HG03045 (cell line): ENCODE measurements around the gene SEPTIN8.

Source experiments
- ATAC-seq: cut with Tn5 transposase; IDR thresholded peaks from one replicate; pipeline ENCODE4 v1.9.1; 2021; ENCODE audit warnings: mild to moderate bottlenecking, moderate library complexity; ENCODE audit not compliant: unreplicated experiment

SEPTIN8 gene, protein sequence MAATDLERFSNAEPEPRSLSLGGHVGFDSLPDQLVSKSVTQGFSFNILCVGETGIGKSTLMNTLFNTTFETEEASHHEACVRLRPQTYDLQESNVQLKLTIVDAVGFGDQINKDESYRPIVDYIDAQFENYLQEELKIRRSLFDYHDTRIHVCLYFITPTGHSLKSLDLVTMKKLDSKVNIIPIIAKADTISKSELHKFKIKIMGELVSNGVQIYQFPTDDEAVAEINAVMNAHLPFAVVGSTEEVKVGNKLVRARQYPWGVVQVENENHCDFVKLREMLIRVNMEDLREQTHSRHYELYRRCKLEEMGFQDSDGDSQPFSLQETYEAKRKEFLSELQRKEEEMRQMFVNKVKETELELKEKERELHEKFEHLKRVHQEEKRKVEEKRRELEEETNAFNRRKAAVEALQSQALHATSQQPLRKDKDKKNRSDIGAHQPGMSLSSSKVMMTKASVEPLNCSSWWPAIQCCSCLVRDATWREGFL

DNA sequence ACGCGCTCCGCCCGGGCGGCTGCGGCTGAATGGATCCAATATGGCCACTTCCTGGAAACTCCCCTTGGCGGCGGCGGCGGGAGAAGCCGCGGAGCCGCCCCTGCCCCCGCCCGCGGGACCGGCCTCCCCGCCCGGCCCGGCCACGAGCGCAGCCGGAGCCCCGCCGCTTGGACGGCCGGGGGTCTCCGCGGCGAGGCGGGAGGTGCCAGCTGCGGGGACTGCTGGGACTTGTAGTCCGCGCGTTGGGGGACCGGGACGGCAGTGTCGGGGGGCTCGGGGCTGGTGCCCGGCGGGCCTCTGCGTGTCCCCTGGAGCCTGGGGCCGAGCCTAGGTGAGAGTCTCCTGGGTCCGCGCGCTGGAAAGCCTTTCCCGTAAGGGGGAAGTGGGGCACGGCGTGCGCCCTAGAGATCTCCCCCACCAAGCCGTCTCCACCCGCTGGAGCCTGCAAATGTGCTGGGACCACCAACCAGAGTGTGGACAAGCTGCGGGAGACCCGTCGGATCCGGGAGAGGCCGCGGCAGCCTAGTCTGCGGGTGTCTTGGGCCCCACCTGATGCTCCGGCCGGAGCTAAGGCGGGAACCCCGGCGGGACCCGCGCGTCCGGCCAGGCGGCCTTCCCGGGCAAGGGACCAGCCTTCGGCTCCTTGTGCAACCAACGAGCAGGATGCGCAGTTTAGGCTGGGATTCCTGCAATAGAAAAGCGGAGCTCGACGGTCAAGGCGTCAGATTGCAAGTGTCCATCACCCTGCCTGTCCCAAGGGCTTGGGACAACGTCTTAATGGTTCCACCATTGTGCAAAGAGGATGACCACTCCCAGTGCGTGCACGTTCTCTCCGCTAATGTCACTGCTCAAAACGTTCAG is at the start of gene SEPTIN8:
Gene SEPTIN8, minus strand, starts transcription at position 31 of the 861 bp plus-strand sequence. CDS start 102 bp downstream, outside the sequence.
- peak; percentile 54 for ATAC-seq

DNA sequence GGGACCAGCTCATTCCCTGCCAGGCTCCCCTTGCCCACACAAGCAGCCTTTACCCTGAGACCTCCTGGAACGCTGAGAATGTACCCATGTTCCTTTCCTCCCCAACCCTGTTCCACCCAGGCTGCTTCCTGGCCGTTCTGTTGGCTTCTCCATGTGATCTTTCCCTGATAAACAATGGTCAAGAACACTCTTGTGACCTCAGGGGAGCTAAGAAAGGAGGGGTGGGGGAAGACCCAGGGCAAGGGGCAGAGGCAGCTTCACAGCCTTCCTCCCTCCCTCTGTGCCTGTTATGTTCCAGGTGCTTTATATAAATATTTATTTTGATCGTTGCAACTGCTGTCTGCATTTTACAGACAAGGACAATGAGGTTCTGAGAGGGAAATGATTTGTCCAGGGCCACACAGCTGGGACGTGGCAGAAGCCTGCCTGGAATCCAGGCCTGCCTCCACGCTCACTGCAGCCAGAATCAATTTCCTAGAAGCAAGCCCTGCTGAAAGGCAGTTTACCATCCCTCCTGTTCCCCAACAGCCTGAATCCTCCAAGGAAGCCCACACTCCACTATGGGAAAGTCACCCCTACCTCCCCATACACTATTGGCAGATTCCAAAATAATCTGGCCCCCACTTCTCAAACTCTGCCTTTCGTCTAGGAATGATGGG is 49.5 kb upstream of the SEPTIN8 start:
- no peak for ATAC-seq

DNA sequence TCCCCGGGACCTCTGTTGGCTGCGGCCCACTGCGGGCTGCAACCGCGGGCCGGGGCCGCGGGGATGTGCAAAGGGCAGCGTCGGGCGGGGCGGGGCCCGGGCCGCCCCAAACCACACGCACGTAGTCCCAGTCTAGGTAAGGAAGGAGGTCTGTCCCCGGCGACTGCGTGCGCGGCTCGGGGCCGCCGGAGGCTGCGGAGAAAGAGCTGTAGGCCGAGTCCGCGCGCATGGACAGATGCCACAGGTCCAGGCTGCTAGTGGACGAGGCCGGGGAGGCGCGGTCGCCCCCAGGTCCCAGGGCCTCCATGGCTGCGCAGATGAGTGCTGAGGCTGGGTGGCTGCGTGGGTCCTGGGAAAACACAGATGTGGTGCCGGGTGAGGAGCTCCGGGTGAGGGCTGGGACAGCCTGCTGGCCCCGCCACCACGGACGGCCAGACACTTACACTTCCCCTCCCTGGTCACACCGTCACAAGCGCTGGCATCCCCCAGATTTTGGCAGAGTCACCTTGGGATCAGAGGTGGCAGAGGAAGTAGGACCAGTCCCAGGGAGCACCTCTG is 48.9 kb upstream of the SEPTIN8 start:
- ATAC-seq, result no peak

DNA sequence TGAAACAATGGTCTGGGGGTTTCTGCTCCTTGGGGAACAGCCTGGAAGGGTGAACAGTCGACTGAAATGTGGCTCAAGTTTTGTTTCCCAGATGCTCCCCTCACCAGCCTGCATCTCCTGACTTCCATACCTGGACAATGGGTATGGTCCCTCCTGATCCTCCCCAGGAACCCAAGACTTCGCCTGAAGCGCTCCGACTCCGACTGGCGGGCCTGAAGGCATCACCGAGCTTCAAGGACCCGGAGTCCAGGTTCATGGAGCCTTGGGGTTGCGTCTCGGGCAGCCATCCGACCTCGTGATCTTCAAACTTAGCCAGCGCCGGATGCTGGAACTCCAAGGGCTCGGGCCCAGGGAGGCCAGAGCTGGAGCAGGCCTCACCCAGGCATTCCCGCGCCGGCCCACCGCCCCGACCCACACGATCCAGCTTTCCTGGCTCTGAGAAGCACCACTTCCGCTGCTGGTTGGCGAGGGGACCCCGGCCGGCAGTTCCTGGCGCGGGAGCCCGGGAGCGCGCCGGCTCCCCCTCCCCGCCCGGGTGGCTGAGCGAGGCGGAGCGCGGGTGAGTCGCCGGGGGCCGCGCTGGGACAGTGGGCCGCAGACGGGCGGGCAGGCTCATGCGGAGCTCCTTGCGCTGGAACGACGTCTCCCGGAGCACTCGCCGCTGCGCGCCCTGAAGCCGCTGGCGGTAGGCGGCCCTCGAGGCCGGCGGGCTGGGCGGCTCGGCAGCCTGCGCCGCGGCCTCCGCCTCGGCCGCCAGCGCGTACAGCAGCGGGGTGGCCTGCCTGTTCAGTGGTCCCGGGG is 48.2 kb upstream of the SEPTIN8 start:
- ATAC-seq, result no peak

DNA sequence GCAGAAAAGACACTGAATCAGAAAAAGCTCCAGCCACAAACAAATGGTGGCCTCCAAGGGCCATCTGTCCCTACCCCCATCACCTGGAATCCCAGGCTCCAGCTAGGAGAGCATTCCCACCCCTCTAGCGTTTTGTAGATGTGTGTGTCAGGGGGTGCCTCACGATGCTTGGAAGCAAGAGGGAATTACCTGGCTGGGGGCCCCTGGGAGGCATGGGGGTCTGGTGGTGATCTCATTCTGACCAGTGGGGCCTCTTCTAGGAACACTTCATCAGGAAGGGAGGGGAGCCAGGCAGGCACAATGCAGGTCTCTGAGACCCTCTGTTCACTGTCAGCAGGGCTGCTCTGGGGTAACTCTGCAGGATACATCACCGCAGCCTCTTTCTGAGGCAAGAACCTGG is 47.4 kb upstream of the SEPTIN8 start:
- ATAC-seq, result no peak

DNA sequence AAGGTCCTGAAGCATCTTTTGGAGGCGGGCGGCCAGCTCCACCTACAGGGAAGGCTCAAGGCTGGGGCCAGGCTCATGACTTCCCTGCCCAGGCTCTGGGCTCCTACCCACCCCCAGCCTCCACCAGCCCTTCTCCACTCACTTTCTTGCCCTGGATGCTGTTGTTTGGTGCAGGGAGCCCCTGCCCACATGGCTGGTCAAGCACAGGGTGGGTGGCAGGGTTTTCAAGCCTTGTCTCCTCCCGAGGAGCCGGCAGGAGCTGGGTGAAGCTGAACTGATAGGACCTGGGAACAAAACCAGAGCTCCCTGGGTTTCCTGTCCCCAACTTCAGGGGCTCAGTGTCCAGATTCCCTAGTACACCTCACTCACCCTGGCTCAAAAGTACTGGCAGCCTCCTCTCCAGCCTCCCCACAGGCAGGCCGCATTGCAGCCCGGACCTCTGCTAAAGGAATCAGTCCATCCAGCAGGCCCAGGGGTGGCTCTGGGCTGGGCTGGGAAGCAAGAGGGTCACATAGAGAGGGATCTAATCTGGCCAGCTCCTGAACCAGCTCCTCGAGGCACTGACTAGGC is 46.5 kb upstream of the SEPTIN8 start:
- no peak for ATAC-seq

DNA sequence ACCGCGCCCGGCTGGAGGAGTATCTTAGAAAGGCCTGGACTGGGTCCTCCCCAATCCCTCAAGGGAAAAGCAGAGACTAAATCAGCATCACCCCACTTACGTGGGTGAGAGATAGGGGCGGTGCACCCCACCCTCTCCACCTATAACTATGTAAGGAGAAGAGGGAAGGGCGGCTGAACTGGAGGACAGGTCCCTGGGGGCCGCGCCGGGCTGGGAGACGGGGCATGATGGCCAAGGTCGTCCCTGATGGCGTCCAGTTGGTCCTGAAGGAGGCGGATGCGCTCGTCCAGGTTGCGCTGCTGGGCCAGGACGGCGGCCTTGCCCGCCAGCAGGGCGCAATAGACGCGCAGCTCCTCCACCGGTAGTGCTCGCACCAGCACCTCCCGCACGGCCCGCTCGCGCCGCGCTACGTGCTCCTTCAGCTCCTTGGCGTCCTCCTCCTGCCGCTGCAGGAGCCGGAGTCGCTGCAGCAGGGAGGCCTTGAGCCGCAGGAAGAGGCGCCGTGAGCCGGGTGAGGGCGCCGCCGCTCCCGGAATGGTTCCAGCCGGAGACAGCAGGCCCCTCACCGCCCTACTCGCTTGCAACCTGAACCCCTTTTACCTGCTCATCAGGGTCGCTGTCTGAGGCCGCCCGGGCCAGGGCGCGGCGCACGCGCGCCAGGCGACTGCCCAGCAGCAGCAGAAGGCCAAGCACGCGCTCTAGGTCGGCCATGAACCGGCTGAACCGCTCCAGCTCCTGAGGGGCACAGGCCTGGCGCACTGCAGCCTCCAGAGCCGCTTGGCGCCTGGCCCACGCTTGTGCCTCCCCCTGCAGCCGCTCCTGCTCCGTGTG is 45.8 kb upstream of the SEPTIN8 start:
- no peak for ATAC-seq

DNA sequence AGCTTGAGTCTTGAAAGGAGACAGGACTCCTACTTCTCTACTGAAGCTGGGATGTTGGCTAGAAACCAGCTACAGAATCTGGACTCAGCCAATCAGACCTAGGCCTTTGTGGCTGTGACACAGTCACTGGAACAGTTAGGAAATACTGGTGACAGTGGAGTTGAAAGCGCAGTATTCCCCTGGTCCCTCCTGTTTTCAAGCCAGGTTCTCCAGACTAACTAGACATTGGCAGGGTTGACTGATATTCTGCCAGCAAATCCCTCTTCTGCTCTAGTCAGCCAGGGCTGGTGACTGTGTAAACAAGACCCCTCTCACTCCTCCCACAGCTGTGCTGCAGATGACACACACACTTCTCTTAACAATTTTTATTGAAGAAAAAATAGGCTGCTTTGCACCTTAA is 44.8 kb upstream of the SEPTIN8 start:
- ATAC-seq, result no peak

DNA sequence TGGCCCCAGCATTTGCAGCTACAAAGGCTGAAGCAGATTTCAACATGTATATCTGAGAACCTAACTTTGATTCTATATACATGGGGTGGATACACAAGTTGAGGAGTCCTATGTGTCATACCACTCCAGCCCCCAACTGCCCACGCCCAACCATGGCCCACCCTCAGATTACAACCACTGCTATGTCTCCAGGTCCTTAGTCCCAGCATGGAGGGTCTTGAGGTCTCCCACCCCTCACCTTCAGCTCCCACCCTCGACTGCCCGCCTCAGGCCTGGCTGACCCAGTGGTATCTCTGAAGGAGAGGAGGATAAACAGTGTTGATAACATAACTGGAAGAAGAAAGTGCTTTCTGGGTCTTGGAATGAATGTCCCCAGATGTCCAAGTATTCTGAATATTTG is 44.3 kb upstream of the SEPTIN8 start:
- no peak for ATAC-seq

DNA sequence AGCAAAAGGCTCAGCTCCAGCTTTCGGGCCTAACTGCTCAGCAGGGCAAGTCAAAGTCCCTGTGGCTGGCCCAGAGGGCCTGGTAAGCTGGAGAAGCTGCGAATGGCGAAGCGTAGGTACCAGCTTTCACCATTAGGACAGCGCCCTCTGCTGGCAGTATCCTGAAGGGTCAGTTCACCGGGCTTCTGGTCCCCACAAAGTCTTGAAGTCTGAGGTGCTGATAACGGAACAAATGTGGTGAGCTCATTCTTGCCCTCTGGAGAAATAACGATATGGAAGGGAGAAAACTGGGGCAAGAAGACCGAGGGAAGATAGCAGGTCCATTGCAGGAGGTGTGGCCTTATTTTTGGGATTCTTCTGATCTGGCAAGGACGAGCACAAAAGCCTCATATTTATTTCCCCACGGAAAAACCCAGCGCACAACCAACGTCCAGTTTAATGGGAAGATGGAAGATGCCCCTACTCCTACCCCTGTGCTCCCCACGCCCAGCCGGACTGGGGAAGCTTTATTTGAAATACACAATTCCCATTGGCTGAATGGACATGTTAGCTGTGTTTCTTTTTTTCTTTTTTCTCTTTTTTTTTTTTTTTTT is 43.2 kb upstream of the SEPTIN8 start:
- ATAC-seq, result no peak

DNA sequence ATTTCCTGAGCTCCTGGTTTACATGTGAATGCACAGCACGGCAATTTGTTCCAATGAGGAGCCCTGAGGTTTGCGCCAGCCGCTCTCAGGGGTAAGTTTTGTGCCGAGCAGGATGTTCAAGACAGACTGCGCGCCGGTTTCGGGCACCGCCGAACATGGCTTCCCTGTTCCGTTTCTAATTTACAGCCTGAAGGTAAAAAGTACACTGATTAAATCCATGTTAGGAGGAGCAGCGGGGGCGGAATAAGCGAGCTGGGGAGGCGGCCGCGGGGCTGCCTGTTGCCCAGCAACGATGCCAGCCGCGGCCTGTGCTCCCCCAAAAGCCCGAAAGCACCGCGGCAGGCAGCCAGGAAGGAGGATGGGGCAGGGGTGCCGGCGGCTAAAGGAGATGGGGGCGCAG is 42.4 kb upstream of the SEPTIN8 start:
- ATAC-seq, result no peak

DNA sequence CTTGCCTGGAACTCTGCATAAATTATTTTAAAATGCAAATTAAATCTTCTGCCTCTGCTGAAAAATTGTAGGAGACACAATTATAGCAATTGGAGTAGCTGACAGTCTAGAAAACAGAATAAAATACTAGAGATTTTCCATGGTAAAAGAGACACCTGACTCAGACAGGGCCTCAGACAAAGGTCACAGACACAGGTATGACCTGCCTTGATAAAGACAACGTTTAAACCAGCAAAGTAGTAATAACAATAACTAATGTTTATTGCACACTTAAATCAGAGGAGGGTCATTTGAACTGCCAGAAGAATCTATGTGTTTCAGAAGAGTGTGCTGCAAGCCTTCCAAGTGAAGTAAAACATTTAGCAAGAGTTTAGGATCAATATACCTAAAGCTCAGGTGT is 40.0 kb upstream of the SEPTIN8 start:
- no peak for ATAC-seq

DNA sequence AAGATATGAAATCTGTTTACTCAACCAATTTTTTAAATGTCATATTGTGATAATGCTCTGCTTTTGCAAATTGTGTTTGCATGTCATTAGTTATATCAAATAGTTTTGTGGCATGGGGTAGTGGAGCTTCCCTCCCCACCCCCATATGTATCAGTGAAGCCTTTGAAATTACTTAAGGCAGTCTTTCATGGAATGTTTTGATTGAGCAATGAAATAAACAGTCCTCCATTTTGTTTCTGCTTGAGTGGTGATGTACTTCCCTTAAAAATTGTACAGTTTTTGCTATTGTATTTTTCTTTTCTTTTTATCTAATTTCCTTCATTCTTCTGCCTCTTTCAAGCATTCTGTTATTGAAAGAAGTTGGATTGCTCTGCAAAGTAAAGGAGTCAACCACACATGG is 39.5 kb upstream of the SEPTIN8 start:
- no peak for ATAC-seq

DNA sequence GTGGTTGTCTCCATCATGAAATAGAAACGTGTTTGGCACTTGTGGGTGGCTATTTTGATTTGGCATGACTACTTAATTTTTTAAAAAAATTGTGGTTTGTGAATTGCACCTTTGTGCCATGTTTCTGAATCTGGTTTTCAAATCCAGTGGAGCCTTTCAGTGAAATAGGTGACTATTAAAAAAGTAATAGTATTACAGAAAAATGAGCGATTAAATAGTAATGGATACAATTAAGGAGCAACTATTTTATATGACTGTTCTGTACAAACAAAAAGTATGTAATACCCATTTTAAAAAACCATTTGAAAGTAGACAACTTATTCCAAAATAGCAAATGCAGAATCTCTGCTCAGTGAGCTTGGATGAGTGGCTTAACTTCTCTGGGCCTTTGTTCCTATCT is 39.0 kb upstream of the SEPTIN8 start:
- no peak for ATAC-seq

DNA sequence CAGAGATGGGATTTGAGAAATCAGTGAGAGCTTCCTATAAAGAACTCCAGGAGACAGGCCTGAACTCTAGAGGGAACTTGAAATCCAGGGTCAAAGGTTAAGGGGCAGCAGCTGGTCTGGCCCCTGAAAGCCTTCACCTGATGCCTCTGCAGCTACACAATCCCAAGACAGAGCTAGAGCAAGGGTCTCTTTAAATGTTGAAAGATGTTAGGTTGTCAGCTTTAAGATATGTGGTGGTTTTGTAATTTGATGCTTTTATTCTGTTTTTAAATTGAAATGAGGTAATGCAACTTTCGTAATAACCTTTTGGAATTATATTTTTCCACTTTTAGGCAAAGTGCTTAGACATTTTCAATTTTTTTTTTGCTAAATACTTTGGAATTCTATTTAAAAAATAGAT is 38.4 kb upstream of the SEPTIN8 start:
- ATAC-seq, result no peak

DNA sequence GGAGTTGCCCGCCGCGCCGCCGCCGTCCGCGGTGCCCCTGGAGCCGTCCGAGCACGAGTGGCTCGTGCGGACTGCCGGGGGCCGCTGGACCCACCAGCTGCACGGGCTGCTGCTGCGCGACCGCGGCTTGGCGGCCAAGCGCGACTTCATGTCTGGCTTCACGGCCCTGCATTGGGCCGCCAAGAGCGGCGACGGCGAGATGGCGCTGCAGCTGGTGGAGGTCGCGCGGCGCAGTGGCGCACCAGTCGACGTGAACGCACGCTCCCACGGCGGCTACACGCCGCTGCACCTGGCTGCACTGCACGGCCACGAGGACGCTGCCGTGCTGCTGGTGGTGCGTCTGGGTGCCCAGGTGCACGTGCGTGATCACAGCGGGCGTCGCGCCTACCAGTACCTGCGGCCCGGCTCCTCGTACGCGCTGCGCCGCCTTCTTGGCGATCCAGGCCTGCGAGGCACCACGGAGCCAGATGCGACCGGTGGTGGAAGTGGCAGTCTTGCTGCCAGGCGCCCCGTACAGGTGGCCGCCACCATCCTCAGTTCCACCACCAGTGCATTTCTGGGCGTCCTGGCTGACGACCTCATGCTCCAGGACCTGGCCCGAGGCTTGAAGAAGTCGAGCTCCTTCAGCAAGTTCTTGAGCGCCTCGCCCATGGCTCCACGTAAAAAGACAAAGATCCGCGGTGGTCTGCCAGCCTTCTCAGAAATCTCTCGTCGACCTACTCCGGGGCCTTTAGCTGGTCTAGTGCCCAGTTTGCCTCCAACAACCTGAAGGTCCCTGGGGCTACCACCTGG is 37.7 kb upstream of the SEPTIN8 start:
- no peak for ATAC-seq

DNA sequence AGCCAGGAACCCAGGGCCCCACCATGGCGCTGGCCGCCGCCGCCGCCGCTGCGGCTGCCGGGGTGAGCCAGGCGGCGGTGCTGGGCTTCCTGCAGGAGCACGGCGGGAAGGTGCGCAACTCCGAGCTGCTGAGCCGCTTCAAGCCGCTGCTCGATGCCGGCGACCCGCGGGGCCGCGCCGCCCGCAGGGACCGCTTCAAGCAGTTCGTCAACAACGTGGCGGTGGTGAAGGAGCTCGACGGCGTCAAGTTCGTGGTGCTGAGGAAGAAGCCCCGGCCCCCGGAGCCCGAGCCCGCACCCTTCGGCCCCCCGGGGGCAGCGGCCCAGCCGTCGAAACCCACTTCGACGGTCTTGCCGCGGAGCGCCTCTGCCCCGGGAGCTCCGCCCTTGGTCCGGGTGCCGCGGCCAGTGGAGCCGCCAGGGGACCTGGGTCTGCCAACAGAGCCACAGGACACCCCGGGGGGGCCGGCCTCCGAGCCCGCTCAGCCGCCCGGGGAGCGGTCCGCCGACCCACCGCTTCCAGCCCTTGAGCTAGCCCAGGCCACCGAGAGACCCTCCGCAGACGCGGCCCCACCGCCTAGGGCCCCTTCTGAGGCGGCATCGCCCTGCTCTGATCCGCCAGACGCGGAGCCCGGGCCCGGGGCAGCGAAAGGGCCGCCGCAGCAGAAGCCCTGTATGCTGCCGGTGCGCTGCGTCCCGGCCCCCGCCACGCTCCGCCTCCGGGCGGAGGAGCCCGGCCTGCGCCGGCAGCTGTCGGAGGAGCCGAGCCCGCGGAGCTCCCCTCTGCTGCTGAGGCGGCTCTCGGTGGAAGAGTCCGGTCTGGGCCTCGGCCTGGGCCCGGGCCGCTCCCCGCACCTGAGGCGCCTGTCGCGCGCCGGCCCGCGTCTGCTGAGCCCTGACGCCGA is 36.8 kb upstream of the SEPTIN8 start:
- ATAC-seq, result peak; percentile 53
